IPS-18a (cell line): Measurements from ENCODE around the gene RGR.

Experiments
- H3K27ac ChIP-seq: one replicate; pipeline ENCODE4 v1.5.1; 2013; ENCODE audit warnings: low read length
- H3K27me3 ChIP-seq: one replicate; pipeline ENCODE4 v1.6.1; 2013; ENCODE audit warnings: mild to moderate bottlenecking, low read length; ENCODE audit not compliant: control insufficient read depth, insufficient read depth
- H3K36me3 ChIP-seq: one replicate; pipeline ENCODE4 v1.6.1; 2013; ENCODE audit warnings: low read depth, low read length; ENCODE audit not compliant: control insufficient read depth
- H3K4me1 ChIP-seq: one replicate; pipeline ENCODE4 v1.6.1; 2013; ENCODE audit warnings: low read depth, low read length; ENCODE audit not compliant: control insufficient read depth
- H3K4me3 ChIP-seq: one replicate; pipeline ENCODE4 v1.5.1; 2013; ENCODE audit warnings: low read length
- H3K9ac ChIP-seq: one replicate; pipeline ENCODE4 v1.6.1; 2013; ENCODE audit warnings: mild to moderate bottlenecking, low read length, moderate library complexity
- H3K9me3 ChIP-seq: one replicate; pipeline ENCODE4 v1.6.1; 2013; ENCODE audit warnings: low read depth, low read length; ENCODE audit not compliant: control insufficient read depth

RGR gene

DNA sequence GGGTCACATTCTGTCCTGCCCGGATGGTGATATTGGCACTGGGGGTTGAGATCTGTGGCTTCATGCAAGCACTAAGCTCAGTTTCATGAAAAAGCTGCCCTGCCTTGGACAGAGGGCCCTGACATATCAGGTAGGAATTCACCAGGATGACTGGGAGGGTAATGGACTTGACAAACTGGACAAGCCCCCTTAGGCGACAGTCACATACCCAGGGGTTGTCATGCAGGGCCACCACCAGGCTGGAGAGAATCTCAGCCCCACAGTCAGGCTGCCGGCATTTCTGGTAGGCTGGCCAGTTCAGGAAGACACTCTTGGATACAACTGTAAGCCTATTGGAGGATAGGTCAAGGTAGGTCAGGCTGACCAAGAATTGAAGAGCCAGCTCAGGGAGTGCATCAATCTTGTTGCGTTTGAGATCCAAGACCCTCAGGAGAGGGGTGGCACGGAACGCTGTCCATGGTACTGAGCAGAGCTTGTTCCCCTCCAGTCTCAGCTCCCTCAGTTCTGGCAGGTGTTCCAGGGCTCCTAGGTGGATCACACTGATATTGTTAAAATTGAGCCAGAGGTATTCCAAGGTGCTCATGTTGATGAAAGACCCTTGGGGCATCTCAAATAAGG is 20.3 kb upstream of the RGR start:
- Histone ChIP-seq H3K9ac (no peak overlapping the region), H3K27me3 (no peaks in the 10 kb centered on the region), H3K4me3 (no peak overlapping the region), H3K36me3 (no peaks in the 10 kb centered on the region), H3K9me3 (no peaks in the 10 kb centered on the region), H3K27ac (no peak overlapping the region), H3K4me1 (no peaks in the 10 kb centered on the region)

DNA sequence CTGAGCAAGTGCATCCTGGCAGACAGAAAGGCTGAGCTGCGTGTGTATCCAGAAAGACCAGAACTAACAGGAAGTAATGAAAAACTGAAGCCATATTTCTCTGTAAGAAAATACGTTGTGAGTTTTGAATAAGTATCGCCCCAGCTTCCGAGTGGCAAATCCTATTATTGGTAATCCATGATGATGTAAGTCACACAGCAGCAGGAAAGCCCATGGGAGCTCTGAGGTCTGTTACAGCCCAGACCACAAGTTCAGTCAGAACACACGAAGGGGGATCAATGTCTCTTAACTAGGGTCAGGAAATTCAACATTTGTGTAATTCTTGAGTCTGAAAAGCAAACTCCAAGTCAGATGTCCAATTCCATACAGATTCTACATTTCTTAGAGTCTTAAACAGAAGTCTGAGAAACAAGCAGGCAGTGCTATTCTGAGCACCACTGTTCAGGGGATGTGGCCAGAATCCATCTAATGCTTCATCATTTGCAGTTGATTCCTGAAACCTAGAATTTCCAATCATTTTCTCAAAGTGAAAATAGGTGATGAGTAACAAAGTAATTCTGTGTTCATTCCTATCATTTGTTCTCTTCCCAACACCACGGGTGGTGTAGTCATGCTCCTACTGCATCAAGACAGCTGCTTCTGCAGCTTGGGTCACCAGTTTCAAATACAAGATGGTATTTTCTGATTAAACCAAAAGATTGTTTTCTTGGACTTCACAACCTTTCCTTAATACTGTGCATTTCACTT is 19.3 kb upstream of the RGR start, which contains the start of gene LRIT2:
LRIT2 (minus strand) TSS at position 118 of the 747 bp plus-strand sequence; CDS start at position 94, 24 bp downstream.
- H3K36me3 ChIP-seq = no peaks in the 10 kb centered on the region
- H3K9me3 ChIP-seq = no peaks in the 10 kb centered on the region
- no peaks in the 10 kb centered on the region for H3K27me3 ChIP-seq
- no peak within 1 kb of the TSS for H3K9ac ChIP-seq
- H3K4me3 ChIP-seq = no peak within 1 kb of the TSS
- H3K4me1 ChIP-seq = no peaks in the 10 kb centered on the region
- no peak within 1 kb of the TSS for H3K27ac ChIP-seq

DNA sequence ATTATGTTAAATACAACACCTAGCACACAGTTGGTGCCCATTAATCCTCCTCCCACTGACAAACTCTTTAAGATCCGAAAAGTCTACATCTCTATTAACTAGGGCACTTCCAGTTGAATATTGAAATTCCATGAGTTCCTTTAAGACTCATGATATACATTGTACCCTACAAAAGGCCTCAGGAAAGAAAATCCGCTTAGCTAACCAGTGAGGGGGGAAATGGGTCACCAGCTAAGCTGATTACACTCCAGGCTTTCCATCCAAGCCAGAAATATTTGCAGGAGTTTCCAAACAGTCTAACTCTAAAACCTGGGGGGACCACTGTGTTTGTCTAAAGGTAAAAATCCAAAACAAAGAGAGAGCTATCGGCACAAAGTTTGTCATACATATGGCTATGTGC is 18.2 kb upstream of the RGR start:
- Histone ChIP-seq H3K36me3 (no peaks in the 10 kb centered on the region), H3K27me3 (no peaks in the 10 kb centered on the region), H3K9ac (no peak overlapping the region), H3K4me3 (no peak overlapping the region), H3K27ac (no peak overlapping the region), H3K4me1 (no peaks in the 10 kb centered on the region), H3K9me3 (no peaks in the 10 kb centered on the region)

DNA sequence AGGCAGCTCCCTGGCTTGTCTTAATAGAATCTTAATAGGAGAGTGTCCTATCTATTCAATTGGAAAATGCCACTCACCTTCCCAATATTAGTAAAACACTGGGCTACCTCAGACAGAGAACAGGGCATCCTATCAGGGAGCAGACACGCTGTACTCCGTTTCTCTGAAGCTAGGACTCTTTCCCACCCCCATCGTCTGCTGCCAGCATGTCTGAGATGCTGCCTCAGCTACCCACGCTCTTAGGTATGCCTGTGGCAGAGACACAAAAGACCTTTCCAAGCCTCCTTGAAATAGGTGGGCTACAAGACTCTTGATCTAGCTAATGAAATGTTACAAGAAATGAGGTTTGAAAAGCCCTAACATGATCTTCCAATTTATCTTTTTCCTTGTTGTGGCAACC is 17.0 kb upstream of the RGR start:
- Histone ChIP-seq H3K27me3 (no peaks in the 10 kb centered on the region), H3K4me1 (no peaks in the 10 kb centered on the region), H3K36me3 (no peaks in the 10 kb centered on the region), H3K9ac (no peak overlapping the region), H3K4me3 (no peak overlapping the region), H3K27ac (no peak overlapping the region), H3K9me3 (no peaks in the 10 kb centered on the region)

GRCh38 chr10:84230359-84230758 is 14.5 kb upstream of the RGR start:
- no peak overlapping the region for H3K4me3 ChIP-seq
- no peaks in the 10 kb centered on the region for H3K27me3 ChIP-seq
- H3K36me3 ChIP-seq = no peaks in the 10 kb centered on the region
- no peak overlapping the region for H3K9ac ChIP-seq
- H3K27ac ChIP-seq = no peak overlapping the region
- no peaks in the 10 kb centered on the region for H3K9me3 ChIP-seq
- H3K4me1 ChIP-seq = no peaks in the 10 kb centered on the region

- peaks cover 10% of the 10 kb centered on the region for H3K27me3 ChIP-seq
- peaks cover 3% of the 10 kb centered on the region for H3K4me1 ChIP-seq
- no peak overlapping the region for H3K9ac ChIP-seq
- no peaks in the 10 kb centered on the region for H3K9me3 ChIP-seq
- H3K4me3 ChIP-seq = no peak overlapping the region
- H3K27ac ChIP-seq = no peak overlapping the region
- H3K36me3 ChIP-seq = no peaks in the 10 kb centered on the region
Measured at GRCh38 chr10:84232376-84232775, 12.5 kb upstream of the RGR start.

GRCh38 chr10:84233940-84234339 is 10.9 kb upstream of the RGR start:
- peaks cover 16% of the 10 kb centered on the region for H3K27me3 ChIP-seq
- no peaks in the 10 kb centered on the region for H3K9me3 ChIP-seq
- no peak overlapping the region for H3K4me3 ChIP-seq
- peaks cover 3% of the 10 kb centered on the region for H3K4me1 ChIP-seq
- H3K27ac ChIP-seq = no peak overlapping the region
- no peaks in the 10 kb centered on the region for H3K36me3 ChIP-seq
- H3K9ac ChIP-seq = no peak overlapping the region

- Histone ChIP-seq H3K36me3 (no peaks in the 10 kb centered on the region), H3K4me1 (peaks cover 3% of the 10 kb centered on the region), H3K9me3 (no peaks in the 10 kb centered on the region), H3K9ac (no peak overlapping the region), H3K27me3 (peaks cover 16% of the 10 kb centered on the region), H3K4me3 (no peak overlapping the region), H3K27ac (no peak overlapping the region)
Measured at GRCh38 chr10:84234479-84234878, 10.4 kb upstream of the RGR start.

DNA sequence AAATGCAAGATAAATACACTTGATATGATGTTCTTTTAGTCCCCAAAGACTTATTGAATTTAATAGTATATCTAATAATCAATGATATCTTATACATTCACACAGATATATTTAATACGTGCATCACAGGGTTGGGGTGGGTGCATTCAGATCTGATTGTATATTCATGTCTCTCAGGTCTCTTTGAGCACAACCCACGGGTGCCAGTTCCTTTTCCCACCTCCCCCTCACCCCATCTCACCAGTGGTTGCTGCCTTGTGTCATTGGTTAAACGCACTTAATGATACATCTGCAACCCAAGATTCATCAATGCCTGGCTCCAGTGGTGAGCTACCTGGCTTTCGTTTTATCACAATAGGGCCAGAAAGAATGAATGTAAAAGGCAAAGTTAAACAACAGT is 9.8 kb upstream of the RGR start:
- Histone ChIP-seq H3K4me3 (no peak overlapping the region), H3K4me1 (peaks cover 3% of the 10 kb centered on the region), H3K9me3 (no peaks in the 10 kb centered on the region), H3K9ac (no peak overlapping the region), H3K36me3 (no peaks in the 10 kb centered on the region), H3K27ac (no peak overlapping the region), H3K27me3 (peaks cover 16% of the 10 kb centered on the region)

DNA sequence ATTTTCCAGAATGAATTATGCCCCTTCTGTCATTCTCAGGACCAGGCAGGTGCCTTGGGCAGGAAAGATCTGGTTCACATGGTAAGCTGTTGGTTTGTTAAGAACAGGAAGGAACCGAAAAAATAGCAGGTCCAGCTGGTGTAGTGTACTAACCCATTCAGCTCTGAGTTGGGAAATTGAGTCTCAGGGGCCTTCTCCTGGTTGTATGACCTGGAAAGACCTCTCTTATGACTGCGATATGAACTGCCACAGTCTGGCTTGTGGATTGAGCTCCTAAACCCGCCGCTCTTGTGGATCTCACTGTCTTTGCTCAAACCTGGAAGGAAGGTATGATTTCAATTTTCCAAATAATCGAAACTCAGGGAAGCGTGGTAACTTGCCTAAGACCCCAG is 8.1 kb upstream of the RGR start:
- H3K4me1 ChIP-seq = peaks cover 3% of the 10 kb centered on the region
- peaks cover 16% of the 10 kb centered on the region for H3K27me3 ChIP-seq
- H3K9ac ChIP-seq = no peak overlapping the region
- no peak overlapping the region for H3K27ac ChIP-seq
- H3K36me3 ChIP-seq = no peaks in the 10 kb centered on the region
- H3K9me3 ChIP-seq = no peaks in the 10 kb centered on the region
- H3K4me3 ChIP-seq = no peak overlapping the region

DNA sequence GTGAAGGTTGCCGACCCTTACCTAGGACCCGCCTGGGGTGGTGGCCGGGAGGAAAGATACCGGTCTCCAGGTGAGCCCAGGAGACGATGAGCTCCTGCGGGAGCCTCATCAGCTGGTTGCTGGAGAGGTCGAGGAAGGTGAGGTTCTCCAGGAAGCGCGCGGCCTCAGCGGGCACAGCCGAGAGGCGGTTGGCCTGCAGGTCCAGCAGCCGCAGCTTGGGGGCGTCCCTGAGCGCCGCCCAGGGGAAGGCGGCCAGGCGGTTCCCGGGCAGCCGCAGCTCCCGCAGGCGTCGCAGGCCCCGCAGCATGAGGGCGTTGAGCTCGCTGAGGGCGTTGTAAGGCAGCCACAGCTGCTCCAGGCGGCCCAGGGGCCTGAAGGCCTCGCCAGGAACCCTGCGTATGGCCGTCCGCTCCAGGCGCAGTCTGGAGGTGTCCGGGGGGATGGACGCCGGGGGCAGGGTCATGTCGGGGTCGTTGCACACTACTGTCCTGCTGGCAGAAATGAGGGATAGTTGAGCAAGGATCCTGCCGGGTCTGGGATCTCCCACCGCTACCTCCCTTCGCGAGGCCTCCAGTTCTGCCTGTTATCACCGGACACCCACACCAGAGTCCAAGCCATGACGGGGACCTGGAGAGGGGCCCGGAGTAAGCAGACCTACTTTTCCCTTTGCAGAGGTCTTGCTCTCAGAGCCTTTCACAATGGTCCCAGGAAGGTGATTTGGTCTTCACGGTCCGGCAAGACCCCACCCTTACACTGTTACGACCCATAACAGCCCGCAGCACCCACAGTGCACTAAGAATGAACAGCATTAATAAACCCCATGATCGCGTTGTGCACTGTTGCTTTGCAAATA is 7.4 kb upstream of the RGR start:
- Histone ChIP-seq H3K9ac (no peak overlapping the region), H3K27ac (no peak overlapping the region), H3K4me3 (no peak overlapping the region), H3K36me3 (no peaks in the 10 kb centered on the region), H3K27me3 (peaks cover 16% of the 10 kb centered on the region), H3K9me3 (no peaks in the 10 kb centered on the region), H3K4me1 (peaks cover 3% of the 10 kb centered on the region)
